GM23248 (cell line): ENCODE data around the gene IRX2.

Experiments used
- EZH2 ChIP-seq: fragments of 200-600 bp; sonication (generic); IDR thresholded peaks from 2 replicates; pipeline ENCODE4 v1.6.1; 2018; ENCODE audit warnings: antibody characterized with exemption, mild to moderate bottlenecking; ENCODE audit not compliant: insufficient read depth, poor library complexity, severe bottlenecking
- EZH2phosphoT487 ChIP-seq: fragments of 200-600 bp; sonication (generic); IDR thresholded peaks from 2 replicates; pipeline ENCODE4 v1.6.1; 2018; ENCODE audit warnings: antibody characterized with exemption, moderate library complexity, mild to moderate bottlenecking, low read depth; ENCODE audit not compliant: insufficient read depth

GRCh38 chr5:2779459-2779858 is 28.0 kb upstream of the IRX2 start:
- TF ChIP-seq EZH2 (no peak), EZH2phosphoT487 (no peak)
